Midbrain (tissue), 1 donor: Measurements from ENCODE around the gene LASP1NB.

ENCODE experiments used
- DNase-seq: peaks from one replicate; lab custom pipeline; 2025; lab: John Stamatoyannopoulos, UW

LASP1NB gene

DNA sequence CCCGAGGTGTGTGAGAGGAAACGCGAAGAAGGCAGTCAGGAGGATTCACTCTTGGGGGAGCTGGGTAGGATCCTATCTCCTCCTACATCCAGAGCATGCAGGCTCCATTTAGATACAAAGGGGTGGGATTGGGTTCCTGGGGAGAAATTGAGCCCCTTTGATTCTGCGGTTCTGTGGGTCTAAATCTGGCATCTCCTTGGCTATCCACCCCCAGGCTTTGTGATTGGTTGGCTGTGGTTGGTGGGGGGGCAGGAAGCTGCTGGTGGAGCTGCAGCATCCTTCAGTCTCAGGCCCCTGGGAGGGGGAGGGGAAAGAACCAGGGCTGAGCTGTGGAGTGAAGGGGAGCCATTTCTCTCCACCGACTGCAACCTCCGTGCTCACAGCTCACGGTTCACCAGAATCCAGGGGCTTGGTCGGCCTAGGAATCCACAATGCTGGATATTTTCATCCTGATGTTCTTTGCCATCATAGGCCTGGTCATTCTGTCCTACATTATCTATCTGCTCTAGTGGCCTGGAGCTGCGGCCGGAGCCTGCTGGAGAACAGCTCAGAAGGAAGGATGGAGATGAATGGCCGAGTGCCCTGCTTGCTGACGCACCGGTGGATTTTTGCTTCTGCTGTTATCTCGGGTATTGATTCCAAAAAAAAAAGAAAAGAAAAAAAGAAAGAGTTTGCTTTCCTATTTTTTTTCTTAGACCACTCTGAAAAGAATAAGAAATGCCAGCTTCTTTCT, at the start of gene LASP1NB:
Gene LASP1NB (plus strand): TSS at position 352 of the 733 bp plus-strand sequence.
- DNase-seq = peak; percentile 83

- peak; percentile 45 for DNase-seq
These were observed 48.1 kb upstream of the LASP1NB start for GRCh38 chr17:38877130-38877851.

DNA sequence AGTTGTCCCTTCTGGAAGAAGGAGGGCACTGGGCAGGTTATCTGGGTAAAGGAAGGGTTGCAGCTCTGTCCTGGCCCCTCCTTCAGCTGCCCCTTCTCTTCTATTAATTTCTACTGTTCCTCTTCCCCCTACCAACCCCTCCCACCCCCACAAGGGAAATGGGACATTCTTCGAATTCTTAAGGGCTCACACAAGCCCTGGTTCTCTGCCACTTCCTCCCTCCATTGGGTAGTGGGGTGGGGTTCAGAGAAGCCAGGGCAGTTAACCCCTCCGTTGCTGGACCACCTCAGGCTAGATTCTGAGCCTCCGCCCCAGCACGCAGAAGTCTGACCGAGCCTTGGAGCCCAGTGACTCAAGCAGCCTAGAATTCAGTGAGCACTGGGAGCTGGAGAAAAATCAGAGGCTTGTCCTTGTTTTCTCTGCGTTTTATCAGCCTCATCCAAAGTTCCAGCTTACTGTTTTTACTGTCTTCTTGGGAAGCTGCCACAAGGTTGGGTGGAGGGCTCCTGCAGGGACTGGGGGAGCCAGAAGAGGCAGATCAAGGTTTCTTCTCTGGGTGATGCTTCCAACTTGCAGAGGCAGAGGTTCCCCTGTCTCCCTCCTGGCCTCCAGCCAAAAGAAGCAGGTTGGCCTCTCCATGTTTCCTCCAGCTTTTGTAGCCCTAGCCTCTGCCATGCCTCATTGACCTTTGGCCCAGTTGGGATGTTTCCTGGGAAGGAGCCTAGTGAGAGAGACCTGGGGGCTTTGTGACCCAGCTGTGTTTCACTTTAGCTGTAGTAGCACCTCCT, 45.3 kb upstream of the LASP1NB start:
- DNase-seq = no peak

GRCh38 chr17:38881600-38882191, 43.7 kb upstream of the LASP1NB start:
- no peak for DNase-seq

- no peak for DNase-seq
These were observed 42.5 kb upstream of the LASP1NB start for GRCh38 chr17:38882870-38883269.

GRCh38 chr17:38883592-38884526, 41.6 kb upstream of the LASP1NB start:
- DNase-seq = peak; percentile 40

DNA sequence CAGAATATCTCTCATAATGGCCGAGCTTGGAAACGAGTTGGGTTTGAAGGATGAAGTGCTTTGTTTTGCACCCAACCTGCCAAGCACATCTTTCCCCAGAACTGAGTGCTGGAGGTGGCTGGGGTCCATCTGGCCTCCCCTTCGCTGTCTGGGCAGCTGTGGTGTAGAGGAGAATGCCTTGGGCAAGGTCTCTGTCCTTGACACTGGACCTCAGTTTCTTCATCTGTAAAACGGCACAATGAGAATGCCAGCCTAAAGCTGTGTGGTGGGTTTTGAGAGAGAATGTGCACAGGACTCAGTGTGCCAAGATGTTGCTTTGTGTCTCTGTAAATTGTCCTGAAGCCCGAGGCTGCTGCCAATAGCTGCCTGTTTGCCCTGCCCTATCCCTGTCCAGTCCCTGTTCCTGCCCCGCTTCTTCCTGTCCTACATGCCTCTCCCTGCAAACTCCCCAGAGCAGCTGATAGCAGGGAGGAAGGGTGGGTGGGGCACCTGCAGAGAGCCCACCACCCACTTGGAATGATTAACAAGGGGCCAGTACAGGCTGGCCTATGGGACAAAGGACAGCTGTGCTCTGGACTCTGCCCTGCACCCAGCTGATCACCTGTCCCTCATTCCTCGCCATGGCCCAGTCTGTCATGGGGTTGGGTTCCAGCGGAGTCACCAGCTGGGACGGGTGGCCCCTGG, 40.2 kb upstream of the LASP1NB start:
- no peak for DNase-seq

- peak; percentile 72 for DNase-seq
These were observed 39.4 kb upstream of the LASP1NB start for GRCh38 chr17:38885728-38886642.

- DNase-seq = no peak
These were observed 38.8 kb upstream of the LASP1NB start for GRCh38 chr17:38886643-38887010.

DNA sequence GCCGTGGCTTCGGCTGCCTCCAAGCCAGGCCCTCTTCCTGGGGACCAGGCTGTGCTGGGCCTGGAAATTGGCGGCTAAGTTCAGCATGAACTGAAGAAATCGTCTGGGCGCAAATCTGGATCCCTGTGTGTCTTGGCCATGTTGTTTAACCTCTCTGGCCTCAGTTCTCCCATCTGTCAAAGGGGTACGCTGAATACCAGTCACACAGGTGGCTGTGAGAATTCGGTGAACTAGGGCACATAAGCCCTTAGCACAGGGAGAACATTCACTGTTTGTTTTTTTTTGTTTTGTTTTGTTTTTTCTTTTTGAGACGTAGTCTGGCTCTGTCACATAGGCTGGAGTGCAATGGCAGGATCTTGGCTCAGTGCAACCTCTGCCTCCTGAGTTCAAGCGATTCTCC, 36.6 kb upstream of the LASP1NB start:
- no peak for DNase-seq

DNA sequence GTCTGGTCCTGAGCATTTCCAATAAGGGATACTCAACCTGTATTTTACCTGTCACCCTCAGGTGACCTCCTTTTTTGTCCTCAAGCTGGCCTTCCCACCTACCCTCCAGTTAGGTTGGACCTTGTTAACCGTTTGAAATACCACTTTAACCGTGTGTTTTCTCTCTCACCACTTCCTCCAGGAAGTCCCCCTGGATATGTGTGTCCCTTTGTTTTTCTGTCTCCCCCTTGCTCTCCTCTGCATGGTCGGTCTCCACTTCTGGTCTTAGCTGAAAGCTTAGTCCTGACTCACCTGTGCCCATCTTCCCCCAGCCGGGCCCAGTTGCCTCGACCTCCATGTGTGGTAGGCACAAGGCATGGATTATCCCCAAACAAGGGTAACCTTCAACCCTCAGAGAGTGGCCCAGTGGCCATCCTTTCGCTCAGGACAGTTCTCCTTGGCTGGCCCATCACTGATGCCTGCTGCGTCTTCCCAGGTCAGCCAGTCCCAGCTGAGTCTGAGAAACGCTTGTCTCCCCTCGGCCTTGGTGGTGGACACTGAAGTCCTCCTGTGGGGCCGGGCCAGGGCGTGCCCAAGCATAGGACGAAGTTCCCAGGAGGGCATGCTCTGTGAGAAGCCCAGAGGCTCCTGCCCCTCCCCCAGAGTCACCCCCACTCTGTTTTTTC, 35.5 kb upstream of the LASP1NB start:
- no peak for DNase-seq

DNA sequence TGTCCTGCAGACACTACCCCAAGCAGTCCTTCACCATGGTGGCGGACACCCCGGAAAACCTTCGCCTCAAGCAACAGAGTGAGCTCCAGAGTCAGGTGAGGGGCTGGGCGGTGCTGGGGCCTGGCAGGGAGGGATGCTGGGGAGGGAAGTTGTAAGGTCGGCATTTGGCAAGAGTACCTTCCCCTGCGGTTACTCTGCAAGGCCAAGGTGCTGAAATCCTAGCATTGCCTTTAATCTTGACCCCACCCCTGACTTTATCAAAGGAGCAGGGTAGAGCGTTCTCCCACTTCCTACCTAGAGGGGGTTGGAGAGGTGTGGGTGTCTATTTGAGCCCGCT, 35.0 kb upstream of the LASP1NB start:
- DNase-seq = no peak

GRCh38 chr17:38891441-38891840, 34.0 kb upstream of the LASP1NB start:
- DNase-seq = no peak

GRCh38 chr17:38892083-38892482, 33.3 kb upstream of the LASP1NB start:
- no peak for DNase-seq

- DNase-seq = no peak
These were observed 32.8 kb upstream of the LASP1NB start for GRCh38 chr17:38892620-38893019.

GRCh38 chr17:38893113-38893512, 32.3 kb upstream of the LASP1NB start:
- DNase-seq = no peak

DNA sequence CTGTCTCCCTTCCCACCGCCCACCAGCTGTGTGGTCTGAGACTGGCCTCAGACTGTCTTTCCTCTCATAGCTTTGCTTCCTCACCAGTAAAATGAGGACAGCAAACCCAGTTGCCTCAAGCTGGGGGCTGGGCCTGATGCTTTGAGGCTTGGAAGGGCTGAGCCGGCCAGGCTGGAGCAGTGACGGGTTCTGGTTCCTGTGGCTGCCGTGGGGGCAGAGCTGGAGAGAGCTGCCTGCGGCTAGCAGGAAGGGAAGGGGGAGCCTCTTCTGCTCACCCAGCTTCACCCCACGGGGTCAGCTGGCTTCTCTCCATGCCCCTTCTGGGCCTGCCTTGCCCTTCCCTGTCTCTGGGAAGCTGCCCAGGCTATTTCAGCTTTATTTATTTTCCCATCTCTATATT, 31.8 kb upstream of the LASP1NB start:
- DNase-seq = peak; percentile 31

- DNase-seq = no peak
These were observed 31.1 kb upstream of the LASP1NB start for GRCh38 chr17:38894276-38894675.

DNA sequence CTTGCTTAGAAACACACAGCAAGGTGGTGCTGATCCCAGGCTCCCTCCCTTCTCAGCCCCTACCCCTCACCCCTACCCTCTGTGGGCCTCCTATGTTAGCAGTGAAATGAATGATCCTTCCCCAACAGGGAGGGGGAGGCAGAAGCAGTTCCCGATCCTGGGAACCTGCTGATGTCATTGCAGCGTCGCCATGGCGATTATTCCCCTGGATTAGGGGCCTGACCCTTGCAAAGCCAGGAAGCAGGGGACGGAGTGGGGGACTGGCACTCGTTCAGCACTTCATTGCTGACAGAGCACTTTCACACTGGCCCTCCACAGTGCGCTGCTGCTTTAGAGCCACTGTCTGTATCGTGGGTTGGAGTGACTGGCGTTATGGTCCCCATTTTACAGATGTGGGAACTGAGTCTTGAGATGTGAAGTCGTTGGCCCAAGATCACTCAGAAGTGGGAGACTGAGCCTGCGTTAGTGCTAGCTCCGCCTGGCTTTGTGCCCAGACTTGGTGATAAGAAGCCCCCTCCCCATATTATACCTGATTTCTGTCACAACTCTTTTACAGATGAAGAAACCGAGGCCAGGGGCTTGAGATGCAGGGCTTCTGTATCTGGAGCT, 29.0 kb upstream of the LASP1NB start:
- DNase-seq = no peak
